ACC112 (cell line): ENCODE data around the gene CPTP.

Experiments used
- H2AFZ ChIP-seq: fragments of 200-600 bp; sonication (generic); one replicate; pipeline ENCODE4 v1.6.0; 2017; ENCODE audit warnings: antibody characterized with exemption, low read length; ENCODE audit not compliant: unreplicated experiment
- H3K27ac ChIP-seq: fragments of 200-600 bp; sonication (generic); 2 replicates; pipeline ENCODE4 v1.5.1; 2014; ENCODE audit warnings: low read depth, mild to moderate bottlenecking, antibody characterized with exemption, low read length, moderate library complexity
- H3K27me3 ChIP-seq: fragments of 200-600 bp; sonication (generic); 2 replicates; pipeline ENCODE4 v1.6.1; 2014; ENCODE audit warnings: mild to moderate bottlenecking, antibody characterized with exemption, low read length, moderate library complexity, mixed read lengths; ENCODE audit not compliant: insufficient read depth
- H3K36me3 ChIP-seq: fragments of 200-600 bp; sonication (generic); 2 replicates; pipeline ENCODE4 v1.6.1; 2016; ENCODE audit warnings: mild to moderate bottlenecking, antibody characterized with exemption, low read length, moderate library complexity, mixed read lengths; ENCODE audit not compliant: insufficient read depth
- H3K4me1 ChIP-seq: fragments of 200-600 bp; sonication (generic); one replicate; pipeline ENCODE4 v1.6.1; 2016; ENCODE audit warnings: low read length, mixed read lengths; ENCODE audit not compliant: insufficient read depth, unreplicated experiment, control insufficient read depth
- H3K4me3 ChIP-seq: fragments of 200-600 bp; sonication (generic); 2 replicates; pipeline ENCODE4 v1.5.1; 2014; ENCODE audit warnings: mild to moderate bottlenecking, low read depth, low read length
- H3K79me2 ChIP-seq: fragments of 200-600 bp; sonication (generic); one replicate; pipeline ENCODE4 v1.6.0; 2016; ENCODE audit warnings: low read length; ENCODE audit not compliant: control insufficient read depth, unreplicated experiment, insufficient read depth

The CPTP gene

DNA sequence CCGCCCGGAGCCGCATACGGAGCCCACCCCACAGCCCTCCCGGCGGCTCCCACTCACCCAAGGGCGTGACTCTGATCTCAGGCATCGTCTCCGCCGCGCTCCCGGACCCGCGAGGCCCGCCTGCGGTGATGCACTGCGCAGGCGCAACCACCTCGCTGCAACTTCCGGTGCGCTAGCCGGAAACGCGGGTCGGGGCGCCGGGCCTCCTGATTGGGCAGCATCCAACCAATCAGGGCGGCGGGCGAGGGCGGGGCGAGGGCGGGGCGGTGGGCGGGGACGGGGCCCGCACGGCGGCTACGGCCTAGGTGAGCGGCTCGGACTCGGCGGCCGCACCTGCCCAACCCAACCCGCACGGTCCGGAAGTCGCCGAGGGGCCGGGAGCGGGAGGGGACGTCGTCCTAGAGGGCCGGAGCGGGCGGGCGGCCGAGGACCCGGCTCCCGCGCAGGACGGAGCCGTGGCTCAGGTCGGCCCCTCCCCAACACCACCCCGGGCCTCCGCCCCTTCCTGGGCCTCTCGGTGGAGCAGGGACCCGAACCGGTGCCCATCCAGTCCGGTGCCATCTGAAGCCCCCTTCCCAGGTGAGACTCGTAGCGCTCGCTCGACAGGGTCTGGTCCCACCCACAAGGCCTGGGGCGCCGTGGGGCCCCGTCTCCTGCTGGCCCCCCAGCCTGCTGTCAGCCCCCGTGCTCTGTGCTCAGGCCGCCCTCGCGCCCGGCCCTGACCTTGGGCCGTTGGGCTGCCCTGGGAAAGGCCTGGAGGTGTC is at the start of gene CPTP, which contains the start of gene INTS11:
CPTP (plus strand) TSS at position 279 of the 764 bp plus-strand sequence. CDS start 2,109 bp downstream, outside the sequence.
INTS11 (minus strand) TSS at position 137 of the 764 bp plus-strand sequence; CDS start at position 85, 52 bp downstream.
- peaks cover 32% of the 10 kb centered on the region for H3K4me1 ChIP-seq
- H2AFZ ChIP-seq, result peak within 1 kb of the TSS; percentile 68
- H3K27me3 ChIP-seq, result no peaks in the 10 kb centered on the region
- H3K79me2 ChIP-seq, result peaks cover 57% of the 10 kb centered on the region
- H3K36me3 ChIP-seq, result no peaks in the 10 kb centered on the region
- peak within 1 kb of the TSS; percentile 95 for H3K4me3 ChIP-seq
- peak within 1 kb of the TSS; percentile 66; the same call in 1 of the 2 replicates for H3K27ac ChIP-seq

DNA sequence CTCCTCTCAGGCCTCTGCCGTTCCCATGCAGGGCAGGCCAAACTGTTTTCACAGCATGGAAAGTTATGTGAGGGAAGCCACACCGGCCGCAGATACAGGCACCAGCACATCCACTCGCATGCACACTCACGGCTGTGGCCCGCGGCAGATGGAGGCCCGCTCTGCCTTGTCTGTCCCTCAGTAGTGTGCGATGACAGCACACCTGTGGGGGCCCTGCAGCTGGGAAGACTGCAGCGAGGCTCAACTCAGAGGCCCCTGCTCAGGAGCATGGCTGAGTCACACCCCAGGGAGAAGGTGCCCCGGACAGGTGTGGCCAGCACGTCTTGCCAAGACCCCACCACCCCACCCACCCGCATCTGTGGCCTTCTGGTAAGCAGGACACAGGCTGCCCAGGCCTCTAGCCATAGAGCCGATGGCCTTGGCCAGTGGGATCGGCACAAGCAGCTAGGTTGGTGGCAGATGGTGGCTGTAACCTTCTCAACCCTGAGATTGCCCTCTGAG is 49.6 kb upstream of the CPTP start:
- H3K79me2 ChIP-seq, result peaks cover 36% of the 10 kb centered on the region
- H3K27ac ChIP-seq, result no peak overlapping the region
- peaks cover 25% of the 10 kb centered on the region for H3K4me1 ChIP-seq
- H3K4me3 ChIP-seq, result peak overlapping the region; percentile 83
- H3K27me3 ChIP-seq, result no peaks in the 10 kb centered on the region
- no peak overlapping the region for H2AFZ ChIP-seq
- H3K36me3 ChIP-seq, result no peaks in the 10 kb centered on the region

DNA sequence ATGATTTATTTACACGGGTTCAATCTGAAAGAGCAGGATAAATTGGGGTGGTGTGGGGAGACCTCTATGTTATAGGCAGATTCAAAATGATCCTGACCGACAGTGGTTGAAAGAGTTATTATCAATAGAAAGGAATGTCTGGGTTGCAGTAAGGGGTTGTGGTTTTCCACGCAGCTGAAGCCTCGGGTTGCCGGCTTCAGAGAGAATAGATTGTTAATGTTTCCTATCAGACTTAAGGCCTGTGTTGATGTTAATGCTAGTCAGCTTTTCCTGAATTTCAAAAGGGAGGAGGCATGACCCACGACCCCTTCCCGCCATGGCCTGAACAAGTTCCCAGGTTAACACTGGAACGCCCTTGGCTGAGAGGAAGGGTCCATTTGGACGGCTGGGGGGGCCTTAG is 48.8 kb upstream of the CPTP start:
- H2AFZ ChIP-seq, result no peak overlapping the region
- H3K36me3 ChIP-seq, result no peaks in the 10 kb centered on the region
- H3K27me3 ChIP-seq, result no peaks in the 10 kb centered on the region
- no peak overlapping the region for H3K27ac ChIP-seq
- H3K4me3 ChIP-seq, result no peak overlapping the region
- H3K4me1 ChIP-seq, result peaks cover 16% of the 10 kb centered on the region
- peaks cover 27% of the 10 kb centered on the region for H3K79me2 ChIP-seq

DNA sequence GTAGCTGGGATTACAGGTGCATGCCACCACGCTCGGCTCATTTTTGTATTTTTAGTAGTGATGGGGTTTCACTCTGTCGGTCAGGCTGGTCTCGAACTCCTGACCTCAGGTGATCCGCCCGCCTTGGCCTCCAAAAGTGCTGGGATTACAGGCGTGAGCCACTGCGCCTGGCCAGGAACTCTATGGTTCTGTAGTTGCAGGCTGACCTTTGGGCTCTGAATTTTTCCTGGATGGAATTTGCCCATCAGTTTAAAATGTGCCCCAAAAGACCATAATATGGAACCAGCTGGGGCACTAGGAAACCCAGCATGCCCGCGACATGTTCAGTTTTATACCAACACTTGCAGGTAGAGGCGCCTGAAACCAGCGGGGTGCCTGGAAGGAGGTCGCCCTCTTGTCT is 46.0 kb upstream of the CPTP start:
- Histone ChIP-seq H2AFZ (no peak overlapping the region), H3K36me3 (no peaks in the 10 kb centered on the region), H3K4me3 (no peak overlapping the region), H3K4me1 (peaks cover 3% of the 10 kb centered on the region), H3K27ac (no peak overlapping the region), H3K27me3 (no peaks in the 10 kb centered on the region), H3K79me2 (peaks cover under 1% of the 10 kb centered on the region)

DNA sequence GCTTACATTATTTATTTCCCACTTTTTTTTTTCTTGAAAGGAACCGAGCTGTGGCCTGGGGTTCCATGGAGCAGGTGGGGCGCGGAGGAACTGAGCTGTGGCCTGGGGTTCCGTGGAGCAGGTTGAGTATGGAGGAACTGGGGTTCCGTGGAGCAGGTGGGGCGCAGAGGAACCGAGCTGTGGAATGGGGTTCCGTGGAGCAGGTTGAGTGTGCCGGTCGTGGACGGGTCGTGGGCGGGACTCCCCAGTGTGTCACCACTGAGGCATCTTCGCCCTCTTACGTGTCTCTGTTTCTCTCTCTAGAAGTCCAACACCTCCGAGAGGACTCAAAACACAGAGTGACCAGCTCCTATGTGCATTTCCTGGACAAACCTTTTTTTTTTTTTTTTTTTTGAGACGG is 45.6 kb upstream of the CPTP start:
- Histone ChIP-seq H3K4me1 (peaks cover 3% of the 10 kb centered on the region), H3K79me2 (no peaks in the 10 kb centered on the region), H3K36me3 (no peaks in the 10 kb centered on the region)

DNA sequence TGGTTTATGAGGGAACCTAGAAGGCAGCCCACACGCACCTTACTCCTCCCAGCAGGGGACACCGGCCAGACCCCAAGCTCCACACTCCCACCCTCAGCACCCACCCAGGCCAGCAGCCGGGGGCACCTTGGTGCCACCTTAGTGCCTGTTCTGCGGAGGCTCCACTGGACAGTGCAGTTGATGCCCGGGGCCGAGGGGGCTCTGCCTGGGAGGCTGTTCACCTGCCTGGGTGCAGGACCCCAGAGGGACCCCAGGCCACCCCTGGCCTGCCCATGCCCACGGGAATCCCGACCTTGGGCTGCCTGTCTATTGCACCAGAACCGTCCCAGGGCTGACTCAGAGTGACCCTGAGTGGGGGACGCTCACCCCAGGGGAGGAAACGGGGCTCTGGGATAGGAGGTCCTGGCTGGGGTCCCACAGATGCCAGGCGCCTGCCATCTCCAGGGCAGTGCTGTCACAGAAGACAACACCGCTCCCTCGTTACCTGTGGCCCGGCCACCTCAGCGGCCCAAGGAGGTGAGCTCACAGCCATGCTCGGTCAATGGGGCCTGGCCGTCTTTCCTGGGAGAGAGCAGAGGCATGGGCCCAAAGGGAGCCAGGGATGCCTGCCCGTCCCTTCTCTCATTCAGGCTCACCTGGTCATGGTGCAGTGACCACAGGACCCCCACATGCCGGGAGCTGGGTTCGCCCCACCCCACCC is 43.7 kb upstream of the CPTP start:
- Histone ChIP-seq H3K79me2 (no peaks in the 10 kb centered on the region), H2AFZ (no peak overlapping the region), H3K4me1 (peaks cover 3% of the 10 kb centered on the region), H3K27ac (no peak overlapping the region), H3K27me3 (no peaks in the 10 kb centered on the region), H3K36me3 (no peaks in the 10 kb centered on the region), H3K4me3 (no peak overlapping the region)

More for the DNA sequence above, 45.6 kb upstream of the CPTP start:
- Histone ChIP-seq H3K27me3 (no peaks in the 10 kb centered on the region), H3K4me3 (no peak overlapping the region), H2AFZ (no peak overlapping the region), H3K27ac (no peak overlapping the region)

DNA sequence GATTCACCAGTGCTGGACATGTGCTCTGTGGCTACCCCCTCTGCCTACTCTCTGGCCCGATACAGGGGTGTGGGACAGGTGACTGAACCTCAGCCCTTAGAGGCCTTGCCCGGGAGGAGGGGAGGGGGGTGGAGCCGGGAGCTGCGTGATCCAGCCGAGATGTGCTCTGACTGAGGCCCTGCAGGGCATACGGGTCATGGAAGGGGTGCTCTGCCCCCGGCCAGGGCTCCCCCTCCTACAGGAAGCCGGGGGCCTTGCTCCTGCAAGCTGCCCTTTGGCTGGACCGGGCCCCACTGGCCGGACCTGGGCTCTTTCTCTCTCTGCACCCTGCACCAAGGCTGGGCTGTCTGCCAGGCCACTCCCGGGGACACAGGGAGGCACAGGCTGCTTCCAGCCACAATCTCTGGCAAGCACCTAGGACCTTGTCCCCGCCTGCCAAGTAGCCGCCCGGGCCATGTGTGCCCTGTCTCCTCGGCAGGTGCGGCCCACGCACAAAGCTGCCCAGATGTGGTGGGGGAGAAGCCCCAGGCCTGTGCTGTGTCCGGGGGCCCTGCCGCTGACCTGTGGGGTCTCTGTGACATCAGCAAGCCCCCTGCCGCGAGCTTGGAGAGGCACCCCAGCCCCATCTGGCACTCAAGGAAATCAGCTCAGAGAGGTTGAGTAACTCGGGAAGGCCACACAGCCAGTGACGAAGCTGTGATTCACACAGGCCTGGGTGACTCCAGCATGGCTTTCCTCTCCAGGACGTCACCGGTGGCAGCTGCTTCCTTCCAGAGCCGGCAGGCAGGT is 42.9 kb upstream of the CPTP start:
- no peaks in the 10 kb centered on the region for H3K79me2 ChIP-seq
- H3K4me1 ChIP-seq, result peaks cover 3% of the 10 kb centered on the region
- no peak overlapping the region for H3K4me3 ChIP-seq
- no peak overlapping the region for H3K27ac ChIP-seq
- no peaks in the 10 kb centered on the region for H3K27me3 ChIP-seq
- no peak overlapping the region for H2AFZ ChIP-seq
- H3K36me3 ChIP-seq, result no peaks in the 10 kb centered on the region

DNA sequence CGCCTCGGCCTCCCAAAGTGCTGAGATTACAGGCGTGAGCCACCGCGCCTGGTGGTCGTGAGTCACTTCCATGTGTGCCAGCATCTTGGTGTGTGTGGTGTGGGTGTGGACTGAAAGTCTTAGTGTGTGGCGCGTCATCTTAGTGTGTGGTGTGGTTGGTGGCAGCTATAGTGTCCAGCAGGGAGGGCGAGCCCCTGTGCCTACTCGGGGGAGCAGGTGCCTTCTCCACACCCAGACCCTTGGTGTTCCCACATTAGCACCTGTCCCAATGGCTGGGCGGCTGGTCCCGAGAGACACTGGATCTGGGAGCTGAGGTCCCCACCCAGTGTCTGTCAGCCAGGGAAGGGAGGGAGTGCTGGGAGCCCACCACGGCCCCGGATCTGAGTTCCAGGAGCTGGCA is 41.6 kb upstream of the CPTP start:
- Histone ChIP-seq H3K79me2 (no peaks in the 10 kb centered on the region), H3K4me1 (peaks cover 3% of the 10 kb centered on the region), H3K36me3 (no peaks in the 10 kb centered on the region), H3K4me3 (no peak overlapping the region), H2AFZ (no peak overlapping the region), H3K27ac (no peak overlapping the region), H3K27me3 (no peaks in the 10 kb centered on the region)

DNA sequence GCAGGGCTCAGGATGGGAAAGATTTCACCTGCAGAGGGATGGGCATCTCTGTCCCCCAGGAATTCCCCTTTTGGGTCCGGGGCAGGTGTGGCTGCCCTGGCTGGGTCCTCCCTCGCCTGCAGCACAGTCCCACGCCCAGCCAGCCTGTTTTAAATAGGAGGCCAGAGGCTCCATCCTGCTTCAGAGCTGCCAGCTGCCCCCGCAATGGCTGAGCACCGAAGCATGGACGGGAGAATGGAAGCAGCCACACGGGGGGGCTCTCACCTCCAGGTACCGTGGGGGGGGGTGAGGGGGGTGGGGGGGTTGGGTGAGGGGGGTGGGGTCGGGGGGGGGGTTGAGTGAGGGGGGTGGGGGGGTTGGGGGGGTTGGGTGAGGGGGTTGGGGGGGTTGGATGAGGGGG is 40.8 kb upstream of the CPTP start:
- Histone ChIP-seq H3K36me3 (no peaks in the 10 kb centered on the region), H3K4me3 (no peak overlapping the region), H3K27ac (no peak overlapping the region), H2AFZ (no peak overlapping the region), H3K27me3 (no peaks in the 10 kb centered on the region), H3K79me2 (no peaks in the 10 kb centered on the region), H3K4me1 (peaks cover 3% of the 10 kb centered on the region)
